Astrocyte (in vitro differentiated cells and primary cell): Measurements from ENCODE around the gene HBG2. TPM values are rescaled to one million over a fixed set of nuclear protein-coding genes. Genes with fewer than 3 reads are reported as not detected.
"Not testable (repeated sequence)": the region's sequence is repeated elsewhere in the genome, so short reads cannot be mapped to it uniquely, and the experiment has no call there.

Experiments
- DNase-seq: peaks from one replicate; pipeline ENCODE4 v3.0.0-alpha.2; 2010; ENCODE audit warnings: low read depth
- FAIRE-seq: peaks from 2 replicates; lab custom pipeline; 2011; peaks lifted over from hg19 to GRCh38; lab: Jason Lieb, UNC
- H2AFZ ChIP-seq: 2 replicates; pipeline ENCODE4 v1.6.0; 2012; ENCODE audit warnings: low read depth, low read length, inconsistent platforms
- H3K27ac ChIP-seq: 2 replicates; pipeline ENCODE4 v1.5.1; 2011; ENCODE audit warnings: low read depth, low read length, inconsistent platforms
- H3K27me3 ChIP-seq: 2 replicates; pipeline ENCODE4 v1.6.0; 2011; ENCODE audit warnings: low read length, inconsistent platforms; ENCODE audit not compliant: insufficient read depth
- H3K36me3 ChIP-seq: 2 replicates; pipeline ENCODE4 v1.5.1; 2011; ENCODE audit warnings: low read length, inconsistent platforms; ENCODE audit not compliant: insufficient read depth
- H3K4me1 ChIP-seq: 2 replicates; pipeline ENCODE4 v1.5.1; 2011; ENCODE audit warnings: low read length, inconsistent platforms; ENCODE audit not compliant: insufficient read depth
- H3K4me2 ChIP-seq: 2 replicates; pipeline ENCODE4 v1.6.0; 2012; ENCODE audit warnings: low read length, inconsistent platforms
- H3K4me3 ChIP-seq: 2 replicates; pipeline ENCODE4 v1.5.1; 2011; ENCODE audit warnings: low read depth, mild to moderate bottlenecking, low read length, inconsistent platforms; ENCODE audit not compliant: insufficient read depth
- H3K79me2 ChIP-seq: 2 replicates; pipeline ENCODE4 v1.6.0; 2012; ENCODE audit warnings: mild to moderate bottlenecking, low read length, inconsistent platforms; ENCODE audit not compliant: insufficient read depth
- H3K9ac ChIP-seq: 2 replicates; pipeline ENCODE4 v1.6.0; 2012; ENCODE audit warnings: mild to moderate bottlenecking, low read length, inconsistent platforms
- H3K9me3 ChIP-seq: 2 replicates; pipeline ENCODE4 v1.5.1; 2012; ENCODE audit warnings: low read depth, mild to moderate bottlenecking, low read length, inconsistent platforms; ENCODE audit not compliant: insufficient read depth
- H4K20me1 ChIP-seq: 2 replicates; pipeline ENCODE4 v1.6.0; 2012; ENCODE audit warnings: low read length, inconsistent platforms; ENCODE audit not compliant: insufficient read depth
- H3K27ac Mint-ChIP-seq: one replicate; pipeline ENCODE4 v1.8.0; 2021; ENCODE audit warnings: mild to moderate bottlenecking, mixed read lengths; ENCODE audit not compliant: unreplicated experiment
- H3K27me3 Mint-ChIP-seq: one replicate; pipeline ENCODE4 v1.8.0; 2021; ENCODE audit warnings: low read depth, mixed read lengths; ENCODE audit not compliant: unreplicated experiment
- H3K36me3 Mint-ChIP-seq: one replicate; pipeline ENCODE4 v1.8.0; 2021; ENCODE audit warnings: low read depth, mixed read lengths; ENCODE audit not compliant: unreplicated experiment
- H3K4me1 Mint-ChIP-seq: one replicate; pipeline ENCODE4 v1.8.0; 2021; ENCODE audit warnings: low read depth, mixed read lengths; ENCODE audit not compliant: unreplicated experiment
- H3K4me3 Mint-ChIP-seq: one replicate; pipeline ENCODE4 v1.8.0; 2021; ENCODE audit warnings: mild to moderate bottlenecking, moderate library complexity, mixed read lengths; ENCODE audit not compliant: unreplicated experiment
- H3K9me3 Mint-ChIP-seq: one replicate; pipeline ENCODE4 v1.8.0; 2021; ENCODE audit warnings: mild to moderate bottlenecking, mixed read lengths; ENCODE audit not compliant: unreplicated experiment
- EZH2 ChIP-seq: IDR thresholded peaks from 2 replicates; pipeline ENCODE4 v1.6.1; 2012; ENCODE audit warnings: mild to moderate bottlenecking, low read length, inconsistent platforms; ENCODE audit not compliant: insufficient read depth
- total RNA-seq: library from RNA; stranded (reverse); gene quantifications from 2 replicates; pipeline ENCODE4 v1.2.1, GENCODE V29; 2021
- TF ChIP-seq, protein P1 (sequence below): IDR thresholded peaks from 2 replicates; pipeline ENCODE4 v1.5.1; 2011; ENCODE audit warnings: low read depth, mild to moderate bottlenecking, inconsistent platforms, low read length, moderate library complexity; ENCODE audit not compliant: insufficient read depth

Gene HBG2
- total RNA-seq, 1 donor from 2014 or later = not detected

DNA sequence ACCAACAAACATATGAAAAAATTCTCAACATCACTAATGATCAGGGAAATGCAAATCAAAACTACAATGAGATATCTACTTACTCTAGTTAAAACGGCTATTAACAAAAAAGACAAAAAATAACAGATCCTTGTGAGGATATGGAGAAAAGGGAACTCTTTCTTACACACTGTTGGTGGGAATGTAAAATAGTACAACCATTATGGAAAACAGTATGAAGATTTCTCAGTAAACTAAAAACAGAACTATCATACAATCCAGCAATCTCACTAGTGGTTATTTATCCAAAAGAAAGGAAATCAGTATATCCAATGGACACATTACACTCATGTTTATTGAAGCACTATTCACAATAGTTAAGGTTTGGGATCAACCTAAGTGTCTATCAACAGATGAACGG lies 11.3 kb upstream of the HBG2 start:
- H3K36me3 Mint-ChIP-seq = no peaks in the 10 kb centered on the region
- FAIRE-seq (no peak), DNase-seq (no peak)
- no peaks in the 10 kb centered on the region for H3K27me3 Mint-ChIP-seq
- no peak overlapping the region for H3K27ac Mint-ChIP-seq
- Histone ChIP-seq H3K4me1 (no peaks in the 10 kb centered on the region), H3K79me2 (no peaks in the 10 kb centered on the region), H2AFZ (no peak overlapping the region), H3K9ac (no peak overlapping the region), H3K36me3 (no peaks in the 10 kb centered on the region), H3K4me2 (no peak overlapping the region), H3K27ac (no peak overlapping the region), H3K4me3 (no peak overlapping the region), H3K9me3 (no peaks in the 10 kb centered on the region), H4K20me1 (no peaks in the 10 kb centered on the region), H3K27me3 (peaks cover 3% of the 10 kb centered on the region)
- H3K9me3 Mint-ChIP-seq = peaks cover 2% of the 10 kb centered on the region
- H3K4me3 Mint-ChIP-seq = no peak overlapping the region
- TF ChIP-seq EZH2 = no peak
- TF ChIP-seq, protein P1, sequence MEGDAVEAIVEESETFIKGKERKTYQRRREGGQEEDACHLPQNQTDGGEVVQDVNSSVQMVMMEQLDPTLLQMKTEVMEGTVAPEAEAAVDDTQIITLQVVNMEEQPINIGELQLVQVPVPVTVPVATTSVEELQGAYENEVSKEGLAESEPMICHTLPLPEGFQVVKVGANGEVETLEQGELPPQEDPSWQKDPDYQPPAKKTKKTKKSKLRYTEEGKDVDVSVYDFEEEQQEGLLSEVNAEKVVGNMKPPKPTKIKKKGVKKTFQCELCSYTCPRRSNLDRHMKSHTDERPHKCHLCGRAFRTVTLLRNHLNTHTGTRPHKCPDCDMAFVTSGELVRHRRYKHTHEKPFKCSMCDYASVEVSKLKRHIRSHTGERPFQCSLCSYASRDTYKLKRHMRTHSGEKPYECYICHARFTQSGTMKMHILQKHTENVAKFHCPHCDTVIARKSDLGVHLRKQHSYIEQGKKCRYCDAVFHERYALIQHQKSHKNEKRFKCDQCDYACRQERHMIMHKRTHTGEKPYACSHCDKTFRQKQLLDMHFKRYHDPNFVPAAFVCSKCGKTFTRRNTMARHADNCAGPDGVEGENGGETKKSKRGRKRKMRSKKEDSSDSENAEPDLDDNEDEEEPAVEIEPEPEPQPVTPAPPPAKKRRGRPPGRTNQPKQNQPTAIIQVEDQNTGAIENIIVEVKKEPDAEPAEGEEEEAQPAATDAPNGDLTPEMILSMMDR = no peak
- no peaks in the 10 kb centered on the region for H3K4me1 Mint-ChIP-seq

DNA sequence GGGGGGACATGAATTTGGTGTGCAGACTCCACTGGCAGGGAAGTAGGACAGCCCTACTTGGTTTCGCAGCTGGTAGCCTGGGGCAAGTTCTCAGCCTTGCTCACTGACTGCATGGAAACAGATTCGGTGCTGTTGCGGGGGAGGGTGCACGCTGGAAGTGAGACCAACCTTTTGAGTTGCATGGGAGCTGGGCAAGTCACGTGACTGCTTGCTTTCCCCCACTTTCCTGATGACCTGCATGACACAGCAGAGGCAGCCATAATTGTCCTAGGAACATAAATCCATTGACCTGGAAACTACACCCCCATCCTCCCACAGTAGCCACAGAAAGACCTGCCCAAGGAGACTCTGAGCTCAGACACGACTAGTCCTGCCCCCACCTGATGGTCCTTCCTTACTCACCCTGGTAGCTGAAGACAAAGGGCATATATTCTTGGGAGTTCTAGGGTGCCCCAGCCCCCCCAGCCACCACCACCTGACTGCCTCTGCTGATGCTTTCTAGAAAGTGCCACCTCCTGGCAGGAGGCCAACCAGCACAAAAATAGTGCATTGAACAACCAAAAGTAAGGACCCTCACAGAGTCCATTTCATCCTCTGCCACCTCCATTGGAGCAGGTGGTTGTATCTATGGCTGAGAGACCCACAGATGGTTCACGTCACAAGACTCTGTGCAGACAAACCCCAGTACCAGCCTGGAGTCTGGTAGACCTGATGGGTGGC lies 4.1 kb upstream of the HBG2 start:
- no peaks in the 10 kb centered on the region for H3K79me2 ChIP-seq
- Mint-ChIP-seq H3K9me3 (peaks cover 7% of the 10 kb centered on the region), H3K4me1 (no peaks in the 10 kb centered on the region), H3K27ac (no peak overlapping the region), H3K4me3 (no peak overlapping the region), H3K36me3 (peaks cover 4% of the 10 kb centered on the region), H3K27me3 (no peaks in the 10 kb centered on the region)
- no peak for FAIRE-seq
- no peak overlapping the region for H3K4me2 ChIP-seq
- H3K36me3 ChIP-seq = no peaks in the 10 kb centered on the region
- DNase-seq = no peak
- no peak overlapping the region for H3K4me3 ChIP-seq
- H3K27me3 ChIP-seq = no peaks in the 10 kb centered on the region
- H3K27ac ChIP-seq = no peak overlapping the region
- no peak for TF ChIP-seq EZH2
- TF ChIP-seq, protein P1 = no peak
- no peak overlapping the region for H2AFZ ChIP-seq
- H3K9ac ChIP-seq = no peak overlapping the region
- H3K4me1 ChIP-seq = no peaks in the 10 kb centered on the region
- H4K20me1 ChIP-seq = no peaks in the 10 kb centered on the region
- H3K9me3 ChIP-seq = no peaks in the 10 kb centered on the region

DNA sequence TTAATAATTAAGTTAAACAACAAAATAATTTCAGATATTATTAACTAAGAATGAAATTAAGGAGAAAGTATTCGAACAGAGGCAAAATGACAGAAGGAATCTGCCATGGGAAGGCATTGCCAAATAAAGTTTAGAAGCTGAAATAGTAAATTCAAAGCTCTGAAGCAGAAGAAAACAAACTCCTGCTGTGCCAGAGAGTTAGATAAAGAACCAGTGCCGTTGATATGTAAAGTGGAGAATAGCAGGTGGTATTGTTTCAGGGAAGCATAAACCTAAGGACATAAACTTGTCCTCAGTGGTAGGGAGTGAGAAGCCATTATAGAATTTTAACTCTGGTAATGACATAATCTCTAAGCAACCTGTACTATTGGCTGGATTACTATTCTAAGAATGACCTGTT lies 2.7 kb upstream of the HBG2 start:
- H3K4me3 Mint-ChIP-seq = no peak overlapping the region
- DNase-seq = no peak
- no peak for TF ChIP-seq EZH2
- TF ChIP-seq, protein P1 = no peak
- Histone ChIP-seq H3K4me1 (no peaks in the 10 kb centered on the region), H3K79me2 (no peaks in the 10 kb centered on the region), H3K4me2 (no peak overlapping the region), H3K36me3 (no peaks in the 10 kb centered on the region), H3K9ac (no peak overlapping the region), H3K27ac (no peak overlapping the region), H2AFZ (no peak overlapping the region), H3K9me3 (no peaks in the 10 kb centered on the region), H4K20me1 (no peaks in the 10 kb centered on the region), H3K27me3 (no peaks in the 10 kb centered on the region), H3K4me3 (no peak overlapping the region)
- H3K36me3 Mint-ChIP-seq = peaks cover 4% of the 10 kb centered on the region
- no peak for FAIRE-seq
- peaks cover 4% of the 10 kb centered on the region for H3K27me3 Mint-ChIP-seq
- H3K4me1 Mint-ChIP-seq = no peaks in the 10 kb centered on the region
- H3K9me3 Mint-ChIP-seq = peaks cover 5% of the 10 kb centered on the region
- no peak overlapping the region for H3K27ac Mint-ChIP-seq

DNA sequence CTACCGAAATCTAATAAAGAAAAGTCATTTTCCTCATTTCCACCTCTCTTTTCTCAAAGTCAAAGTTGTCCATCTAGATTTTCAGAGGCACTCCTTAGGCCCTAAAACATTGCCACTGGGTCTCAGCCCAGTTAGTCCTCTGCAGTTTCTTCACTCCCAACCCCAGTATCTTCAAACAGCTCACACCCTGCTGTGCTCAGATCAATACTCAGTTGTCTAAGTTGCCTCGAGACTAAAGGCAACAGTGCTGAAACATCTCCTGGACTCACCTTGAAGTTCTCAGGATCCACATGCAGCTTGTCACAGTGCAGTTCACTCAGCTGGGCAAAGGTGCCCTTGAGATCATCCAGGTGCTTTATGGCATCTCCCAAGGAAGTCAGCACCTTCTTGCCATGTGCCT lies 558 bp downstream of the HBG2 start:
- not testable (repeated sequence) for H3K4me2 ChIP-seq, FAIRE-seq, DNase-seq, H3K36me3 ChIP-seq, H3K27ac ChIP-seq, H3K27me3 ChIP-seq, H2AFZ ChIP-seq, H3K36me3 Mint-ChIP-seq, H3K4me3 Mint-ChIP-seq, H3K27ac Mint-ChIP-seq, H3K27me3 Mint-ChIP-seq, H3K9me3 ChIP-seq, H4K20me1 ChIP-seq, H3K4me1 ChIP-seq, H3K4me1 Mint-ChIP-seq, H3K79me2 ChIP-seq, H3K9ac ChIP-seq, H3K4me3 ChIP-seq, H3K9me3 Mint-ChIP-seq
